Islet precursor cell (in vitro differentiated cells): ENCODE data around the gene PRDX6.
"Not testable (repeated sequence)": the region's sequence is repeated elsewhere in the genome, so short reads cannot be mapped to it uniquely, and the experiment has no call there.

Source experiments
- DNase-seq: peaks from one replicate; pipeline ENCODE4 v3.0.0-alpha.2; 2018

PRDX6 gene, protein sequence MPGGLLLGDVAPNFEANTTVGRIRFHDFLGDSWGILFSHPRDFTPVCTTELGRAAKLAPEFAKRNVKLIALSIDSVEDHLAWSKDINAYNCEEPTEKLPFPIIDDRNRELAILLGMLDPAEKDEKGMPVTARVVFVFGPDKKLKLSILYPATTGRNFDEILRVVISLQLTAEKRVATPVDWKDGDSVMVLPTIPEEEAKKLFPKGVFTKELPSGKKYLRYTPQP

DNA sequence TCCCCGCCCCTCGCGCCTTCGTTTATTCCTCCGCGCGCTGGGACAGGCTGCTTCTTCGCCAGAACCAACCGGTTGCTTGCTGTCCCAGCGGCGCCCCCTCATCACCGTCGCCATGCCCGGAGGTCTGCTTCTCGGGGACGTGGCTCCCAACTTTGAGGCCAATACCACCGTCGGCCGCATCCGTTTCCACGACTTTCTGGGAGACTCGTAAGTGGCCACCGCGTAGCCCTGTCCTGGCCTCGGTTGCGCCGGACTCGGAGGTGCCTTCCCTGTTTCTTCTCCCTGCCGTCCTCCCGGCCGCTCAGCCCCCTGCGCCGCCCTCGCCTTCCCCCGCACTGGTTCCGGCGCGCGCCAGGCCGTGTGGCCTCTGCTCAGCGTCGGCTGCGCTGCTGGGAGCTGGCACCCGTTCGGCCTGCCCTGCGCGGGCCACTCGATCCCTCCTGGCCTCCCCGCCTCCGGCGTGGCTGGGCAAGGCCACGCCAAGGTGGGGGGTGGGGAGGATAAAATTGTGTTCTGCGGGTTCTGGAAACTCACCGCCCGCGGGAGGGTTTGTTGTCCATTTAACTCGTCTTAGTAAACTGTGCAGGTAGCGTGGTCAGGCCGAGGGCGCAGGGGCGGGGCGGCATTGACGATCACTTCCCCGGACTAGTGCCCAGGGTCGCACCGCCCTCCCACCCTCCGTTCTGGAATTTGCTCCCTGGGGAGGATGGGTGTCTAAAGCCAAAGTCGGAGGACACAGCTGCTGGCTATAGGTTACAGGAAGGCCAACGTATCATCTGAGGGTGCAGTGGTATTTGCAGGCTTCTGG lies at the start of gene PRDX6:
Gene PRDX6 (plus strand): TSS at position 50 of the 808 bp plus-strand sequence. CDS start 63 bp downstream, at position 113.
- DNase-seq = peak; percentile 65

DNA sequence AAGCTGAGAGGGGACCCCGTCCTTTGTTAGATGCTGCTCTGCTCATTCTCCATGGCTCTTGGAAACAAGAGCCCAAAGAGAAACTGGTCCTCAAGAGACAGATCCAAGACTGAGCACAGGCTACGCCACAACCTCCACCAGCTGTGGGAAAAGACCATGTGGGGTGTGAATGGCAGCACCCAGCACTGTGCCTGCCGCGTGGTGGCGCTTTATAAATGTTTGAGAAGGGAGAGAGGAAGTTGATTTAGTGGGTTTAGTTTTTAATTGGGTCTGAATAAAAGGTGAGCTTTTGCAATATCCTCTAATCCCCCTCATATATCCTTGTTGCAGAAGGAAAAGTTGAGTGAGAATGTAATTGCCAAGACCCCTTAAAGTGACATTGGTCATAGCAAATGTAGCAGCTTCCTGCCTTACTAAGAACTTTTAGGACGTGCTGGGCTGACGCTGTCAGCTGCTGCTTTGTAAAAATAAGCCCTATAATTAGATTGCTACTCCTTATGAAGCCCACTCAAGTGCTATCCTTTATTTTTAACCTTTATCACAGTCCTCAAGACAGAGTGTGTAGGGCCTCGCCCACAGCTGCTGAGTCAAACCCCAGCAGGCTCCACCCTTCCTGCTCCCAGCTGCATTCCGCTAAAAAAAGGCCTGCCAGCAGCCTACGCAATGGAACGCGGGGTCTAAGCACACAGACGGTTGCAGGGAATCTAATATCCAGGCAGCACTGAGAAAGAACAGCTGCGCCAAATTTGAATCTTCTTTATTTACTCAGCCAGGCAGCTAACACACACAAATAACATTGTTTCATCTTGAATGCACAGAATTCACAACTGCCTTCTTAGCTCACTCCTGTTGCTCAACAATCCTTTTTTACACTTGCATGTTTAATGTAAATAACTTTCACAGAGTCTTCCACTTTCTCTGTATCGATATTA lies 47.4 kb upstream of the PRDX6 start:
- DNase-seq = peak; percentile 92

DNA sequence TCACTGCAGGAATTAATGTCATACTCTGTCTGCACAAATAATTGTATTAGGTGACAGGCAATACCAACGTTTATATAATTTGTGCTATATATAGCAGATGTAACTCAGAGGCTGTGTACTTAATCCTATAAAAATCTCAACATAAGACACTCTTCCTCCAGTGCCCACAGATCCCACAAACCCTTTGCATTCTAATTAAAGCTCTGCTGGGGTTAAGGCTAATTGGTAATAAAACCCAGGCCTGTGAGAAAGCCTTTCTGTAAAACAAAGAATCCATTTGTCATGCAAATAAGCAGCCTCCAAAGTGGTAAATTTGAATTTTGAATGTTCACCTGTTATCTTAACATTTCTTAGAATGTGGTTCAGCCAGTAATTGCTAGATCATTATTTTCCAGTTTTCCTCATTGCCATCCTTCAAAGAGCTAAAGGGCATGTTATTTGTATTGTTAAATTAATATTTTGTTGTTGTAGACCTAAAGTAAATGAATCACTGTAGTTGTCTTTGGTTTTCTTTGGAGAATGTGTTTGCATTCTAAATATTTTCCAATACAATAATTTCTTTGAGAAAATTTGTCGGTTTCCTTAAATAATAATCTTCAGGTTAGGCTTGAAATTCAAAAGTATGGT lies 46.3 kb upstream of the PRDX6 start:
- DNase-seq = no peak

DNA sequence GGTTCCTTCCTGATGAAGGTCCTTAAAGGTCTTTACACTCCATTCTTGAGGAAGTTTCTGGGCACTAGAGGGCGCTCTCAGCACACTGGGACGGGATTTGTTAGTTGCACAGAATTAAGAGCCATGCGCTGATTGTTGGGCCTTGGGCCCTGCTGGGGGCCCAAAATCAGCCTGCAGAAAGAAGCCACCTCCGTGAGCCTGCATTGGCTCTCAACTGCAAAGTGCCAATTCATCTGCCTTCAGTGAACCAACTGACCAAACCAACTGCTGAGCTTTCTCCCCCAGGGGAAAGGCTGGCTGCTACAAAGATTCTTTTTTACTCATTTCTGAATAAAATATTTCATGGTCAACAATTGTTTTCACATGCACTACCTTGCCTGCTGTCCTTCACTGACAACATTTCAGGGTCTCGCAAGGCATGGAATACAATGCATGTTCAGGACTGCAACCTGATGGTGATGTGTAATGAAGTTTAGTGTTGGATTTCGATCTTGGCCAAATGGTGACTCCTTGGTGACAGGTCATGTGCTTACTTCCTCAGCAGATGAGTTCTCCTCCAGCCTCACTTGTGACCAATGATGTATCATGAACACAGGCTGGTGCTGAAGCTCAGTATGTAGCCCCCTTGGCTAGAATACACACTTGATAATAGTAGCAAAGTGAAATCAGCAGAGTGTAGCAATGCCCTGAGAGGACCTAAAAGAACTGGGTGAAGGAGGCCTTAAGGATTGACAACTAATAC lies 45.7 kb upstream of the PRDX6 start:
- DNase-seq = peak; percentile 90

DNA sequence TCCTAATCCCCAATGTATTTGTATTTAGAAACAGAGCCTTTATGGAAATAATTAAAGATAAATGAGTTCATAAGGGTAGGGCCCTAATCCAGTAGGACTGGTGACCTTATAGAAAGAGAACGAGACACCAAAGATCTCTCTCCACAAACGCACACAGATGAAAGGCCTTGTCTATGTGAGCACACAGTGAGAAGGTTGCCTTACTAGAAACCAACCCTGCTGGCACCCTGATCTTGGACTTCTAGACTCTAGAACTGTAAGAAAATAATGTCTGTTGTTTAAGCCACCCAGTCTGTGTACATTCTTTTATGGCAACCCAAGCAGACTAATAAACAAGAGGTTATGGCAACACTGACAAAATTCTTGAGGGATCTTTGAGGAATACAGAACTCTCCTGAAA lies 44.8 kb upstream of the PRDX6 start:
- DNase-seq = no peak

DNA sequence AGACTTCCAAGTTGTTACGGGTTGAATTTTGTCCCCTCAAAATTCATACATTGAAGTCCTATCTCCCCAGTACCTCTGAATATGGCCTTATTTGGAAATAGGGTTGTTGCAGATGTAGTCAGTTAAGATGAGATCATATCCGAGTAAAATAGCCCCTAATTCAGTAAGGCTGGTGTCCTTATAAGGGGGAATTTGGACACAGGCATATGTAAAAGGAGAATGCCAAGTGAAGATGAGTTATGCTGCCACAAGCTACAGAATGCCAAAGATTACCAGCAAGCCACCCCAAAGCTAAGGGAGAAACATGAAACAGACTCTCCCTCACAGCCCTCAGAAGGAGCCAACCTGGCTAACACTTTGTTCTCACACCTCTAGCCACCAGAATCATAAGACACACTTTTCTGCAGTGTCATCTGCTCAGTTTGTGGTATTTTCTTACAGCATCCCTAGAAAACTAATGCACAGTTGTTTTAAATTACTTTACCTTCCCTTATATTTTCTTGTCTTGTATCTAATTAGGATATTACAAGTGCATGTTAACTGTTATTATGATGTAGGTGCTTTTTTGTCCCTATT lies 43.3 kb upstream of the PRDX6 start:
- DNase-seq = no peak

DNA sequence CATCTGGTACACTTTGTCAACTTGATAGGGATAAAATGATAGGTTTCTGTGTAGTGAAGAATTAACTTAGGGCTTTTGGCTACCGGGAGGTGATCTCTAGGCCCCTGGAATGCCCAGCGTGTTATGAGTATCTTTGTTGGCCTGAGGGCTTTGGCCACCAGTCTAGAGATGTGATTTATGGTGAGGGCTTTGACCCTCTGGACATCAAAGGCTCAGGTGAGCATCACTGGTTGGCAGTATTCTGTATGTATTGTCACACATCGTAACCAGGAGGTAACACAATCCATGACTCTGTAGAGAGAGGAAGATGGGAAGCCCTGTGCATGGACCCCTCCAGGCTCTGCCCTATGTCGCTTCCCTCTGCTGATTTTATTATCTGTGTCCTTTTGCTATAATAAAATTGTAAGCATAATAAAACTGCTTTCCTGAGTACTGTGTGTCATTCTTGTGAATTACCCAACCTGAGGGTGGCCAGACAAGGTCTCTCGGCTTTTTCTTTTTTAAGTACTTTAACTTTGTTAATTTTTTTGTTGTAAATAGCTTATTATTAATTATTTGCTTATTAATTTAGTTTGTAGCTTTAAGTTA lies 40.2 kb upstream of the PRDX6 start:
- DNase-seq = peak; percentile 19

DNA sequence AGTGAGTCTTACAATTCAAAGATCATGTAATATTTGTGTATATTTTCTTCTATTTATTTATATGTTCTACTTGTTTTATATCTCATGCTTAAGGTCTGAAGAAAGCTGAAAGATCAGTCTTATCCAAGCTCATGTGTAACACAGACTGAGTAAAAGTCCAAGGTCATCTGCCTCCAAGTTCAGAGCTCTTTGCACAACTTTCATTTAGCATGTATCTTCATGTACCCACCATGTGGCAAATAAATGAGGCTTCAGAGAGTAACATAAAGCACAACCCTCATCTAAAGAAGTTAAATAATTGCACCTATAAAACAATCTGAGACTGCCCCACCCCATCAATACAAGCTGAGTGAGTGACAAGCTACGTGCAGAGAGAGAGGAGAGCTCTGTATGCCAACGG lies 38.5 kb upstream of the PRDX6 start:
- DNase-seq = no peak

DNA sequence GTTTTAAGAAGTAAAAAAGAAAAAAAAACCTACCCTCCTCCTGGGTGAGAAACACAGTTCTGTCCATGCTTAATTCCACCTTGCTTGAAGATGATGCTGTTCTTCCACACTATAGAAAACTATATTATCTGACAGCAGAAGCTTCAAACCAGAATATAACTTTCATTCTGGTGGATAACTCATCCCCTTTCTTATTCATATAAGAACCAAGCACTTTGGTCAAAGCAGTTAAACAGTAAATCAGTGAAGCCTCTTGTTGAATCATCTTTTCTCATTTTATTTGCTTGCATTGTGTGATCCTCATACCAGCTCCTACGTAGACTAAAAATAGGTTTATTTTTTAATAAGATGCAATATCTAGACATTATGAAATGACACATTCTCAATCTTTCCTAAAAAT lies 36.7 kb upstream of the PRDX6 start:
- DNase-seq = no peak

DNA sequence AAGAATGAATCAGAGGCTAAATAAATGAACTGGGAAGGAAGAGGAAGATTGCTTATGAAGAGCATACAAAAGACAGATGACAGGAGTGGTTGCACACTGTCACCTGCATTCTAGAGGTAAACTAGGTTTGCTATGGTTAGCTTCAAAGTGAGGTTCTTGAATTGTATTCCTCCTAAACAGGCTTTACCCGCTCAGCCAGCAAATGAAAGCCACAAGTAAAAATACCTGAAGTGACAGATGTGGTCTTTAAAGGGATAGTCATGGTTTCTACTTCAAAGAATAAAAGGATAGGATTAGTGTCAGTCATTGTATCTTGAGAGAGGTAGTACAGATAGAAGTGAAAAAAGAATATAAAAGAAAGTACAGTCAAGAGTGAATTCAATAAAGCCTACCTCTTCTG lies 32.4 kb upstream of the PRDX6 start:
- DNase-seq = no peak

DNA sequence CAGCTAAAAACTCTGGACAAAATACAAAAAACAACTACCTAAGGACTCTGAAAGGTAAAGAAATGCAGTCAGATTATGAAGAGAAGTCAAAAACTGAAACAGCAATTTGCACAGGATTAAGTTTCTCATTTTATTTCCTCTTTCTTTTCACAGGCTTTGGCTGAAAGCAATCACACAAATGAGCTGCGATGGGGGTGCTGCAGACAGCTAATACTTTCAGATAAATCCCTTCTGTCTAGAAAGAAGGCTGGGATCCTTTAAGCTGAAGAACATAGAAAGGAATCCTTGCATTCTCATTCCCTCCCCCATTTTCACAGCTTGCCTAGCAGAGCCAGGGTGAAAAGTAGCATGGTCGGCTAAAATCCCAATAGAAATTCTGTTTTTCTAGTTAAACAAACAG lies 32.0 kb upstream of the PRDX6 start:
- DNase-seq = no peak

DNA sequence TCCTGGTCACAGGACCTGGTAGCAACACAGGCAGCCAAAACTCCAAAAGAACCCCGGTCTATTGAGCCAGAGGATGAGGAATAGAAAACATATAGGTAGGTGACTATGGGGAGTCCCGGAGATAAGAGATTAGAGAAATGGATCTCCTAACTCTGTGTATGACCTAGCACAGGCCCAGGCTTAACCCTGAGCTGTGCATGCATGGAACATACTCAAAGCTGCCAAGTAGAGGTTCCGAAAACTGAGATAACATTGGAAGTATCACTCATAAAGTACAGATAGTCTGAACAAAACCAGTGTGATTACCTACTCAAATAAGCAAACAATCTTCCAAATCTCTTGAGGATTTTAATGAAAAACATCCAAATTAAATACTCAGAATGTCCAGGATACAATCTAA lies 31.5 kb upstream of the PRDX6 start:
- DNase-seq = no peak

DNA sequence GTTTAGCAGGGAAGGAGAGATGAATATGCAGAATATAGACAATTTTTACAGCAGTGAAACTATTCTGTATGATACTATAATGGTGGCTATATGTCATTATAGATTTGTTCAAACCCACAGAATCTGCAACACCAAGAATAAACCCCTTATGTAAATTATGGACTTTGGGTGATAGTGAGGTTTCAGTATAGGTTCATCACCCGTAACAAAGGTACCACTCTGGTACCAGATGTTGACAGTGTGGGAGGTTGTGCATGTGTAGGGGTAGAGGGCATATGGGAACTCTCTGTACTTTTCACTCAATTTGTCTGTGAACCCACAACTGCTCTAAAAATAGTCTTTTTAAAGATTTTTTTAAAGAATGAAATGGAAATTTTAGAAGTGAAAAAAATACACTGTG lies 29.9 kb upstream of the PRDX6 start:
- DNase-seq = no peak

DNA sequence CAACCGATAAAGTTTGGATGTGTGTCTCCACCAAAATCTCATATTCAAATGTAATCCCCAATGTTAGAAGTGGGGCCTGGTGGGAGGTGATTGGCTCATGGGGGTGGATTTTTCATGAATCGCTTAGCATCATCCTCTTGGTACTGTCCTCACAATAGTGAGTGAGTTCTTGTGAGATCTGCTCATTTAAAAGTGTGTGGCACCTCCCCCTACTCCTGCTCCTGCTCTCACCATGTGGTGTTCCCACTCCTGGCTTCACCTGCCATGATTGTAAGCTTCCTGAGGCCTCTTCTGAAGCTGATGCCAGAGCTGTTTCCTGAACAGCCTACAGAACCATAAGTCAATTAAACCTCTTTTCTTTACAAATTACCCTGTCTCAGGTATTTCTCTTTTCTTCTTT lies 28.2 kb upstream of the PRDX6 start:
- no peak for DNase-seq

DNA sequence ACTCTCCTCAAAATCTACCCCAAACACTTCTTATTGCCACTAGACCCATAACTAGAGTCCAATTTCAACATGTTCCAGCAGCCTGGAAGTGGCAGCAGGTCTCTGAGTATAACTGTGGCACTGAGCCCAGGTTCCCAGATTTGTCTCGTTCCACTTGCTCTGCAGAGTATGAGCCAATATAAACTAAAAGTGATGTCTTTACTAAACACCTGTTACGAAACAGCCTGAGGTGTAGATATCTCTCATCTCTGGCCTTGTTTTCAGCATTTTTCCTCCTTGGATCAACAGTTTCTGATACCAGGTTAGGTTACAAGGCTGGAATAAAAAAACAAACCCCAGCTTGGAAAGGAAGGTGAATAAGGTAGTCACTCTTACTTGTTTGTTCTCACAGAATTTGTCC lies 25.2 kb upstream of the PRDX6 start:
- no peak for DNase-seq

DNA sequence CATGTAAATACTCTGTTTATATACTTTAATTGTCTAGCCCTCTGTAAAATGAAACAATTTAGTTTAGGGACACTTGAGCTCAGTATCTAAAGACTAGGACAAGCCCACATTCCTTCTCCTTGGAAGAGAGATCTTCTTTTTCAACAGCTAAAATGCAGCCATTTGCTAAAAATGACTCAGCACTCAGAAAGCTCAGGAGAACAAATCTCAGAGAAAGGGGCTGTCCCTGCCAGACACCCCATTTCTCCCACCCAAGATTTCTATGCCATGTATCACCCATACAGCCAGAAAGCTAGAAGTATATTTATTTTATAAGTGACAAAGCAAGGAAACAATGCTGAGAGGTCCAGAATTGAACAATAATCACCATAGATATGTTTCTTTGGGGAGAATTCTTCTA lies 23.2 kb upstream of the PRDX6 start:
- DNase-seq = no peak

DNA sequence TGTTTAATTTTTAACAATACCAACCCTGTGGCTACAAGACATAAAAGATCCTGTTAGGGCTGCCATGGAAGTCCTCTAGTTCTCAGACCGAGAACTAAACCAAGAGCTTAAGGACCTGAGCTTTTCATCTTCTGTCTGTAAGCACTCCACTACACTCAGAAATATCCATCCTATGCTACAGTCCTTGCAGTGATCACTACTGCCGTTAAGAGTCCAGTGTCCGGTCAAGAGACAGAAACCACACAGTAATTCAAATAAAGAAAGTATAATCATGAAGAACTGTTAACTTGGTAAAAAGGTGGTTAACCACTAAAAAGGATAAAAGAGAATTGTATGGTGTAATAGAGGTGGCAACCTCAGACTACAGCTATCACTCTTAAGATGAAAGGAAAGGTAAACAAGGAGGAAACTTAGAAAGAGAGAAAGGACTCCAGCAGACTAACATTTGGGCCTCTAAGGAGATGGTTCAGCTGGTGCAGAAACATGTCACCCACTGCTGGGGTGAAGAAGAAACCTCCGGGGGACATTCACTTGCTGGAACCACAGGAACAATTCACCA lies 22.1 kb upstream of the PRDX6 start:
- no peak for DNase-seq

DNA sequence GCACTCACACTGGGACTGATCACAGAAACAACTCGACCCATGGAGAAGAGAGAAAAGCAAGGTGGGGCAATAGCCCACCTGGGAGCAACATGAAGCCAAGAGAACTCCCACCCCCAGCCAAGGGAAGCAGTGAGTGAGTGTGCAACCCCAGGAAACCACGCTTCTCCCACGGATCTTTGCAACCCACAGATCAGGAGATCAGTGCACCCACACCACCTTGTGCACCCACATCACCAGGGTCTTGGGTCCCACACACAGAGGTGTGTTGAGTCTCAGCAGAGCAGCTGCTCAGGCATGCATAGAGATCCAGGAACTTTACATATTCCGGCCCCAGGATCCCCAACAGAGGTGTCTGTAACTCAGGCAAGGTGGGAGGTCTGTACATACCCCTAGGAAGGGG lies 17.2 kb upstream of the PRDX6 start:
- no peak for DNase-seq

DNA sequence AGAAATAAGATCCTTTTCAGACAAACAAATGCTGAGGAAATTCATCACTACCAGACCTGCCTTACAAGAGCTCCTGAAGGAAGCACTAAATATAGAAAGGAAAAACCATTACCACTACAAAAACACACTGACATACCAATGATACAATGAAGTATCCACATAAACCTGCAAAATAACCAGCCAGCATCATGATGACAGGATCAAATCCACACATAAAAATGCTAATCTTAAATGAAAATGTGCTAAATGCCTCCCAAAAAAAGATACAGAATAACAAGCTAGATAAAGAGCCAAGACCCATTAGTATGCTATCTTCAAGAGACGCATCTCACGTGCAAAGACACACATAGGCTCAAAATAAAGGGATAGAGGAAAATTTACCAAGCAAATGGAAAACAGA lies 14.5 kb upstream of the PRDX6 start:
- DNase-seq = not testable (repeated sequence)

DNA sequence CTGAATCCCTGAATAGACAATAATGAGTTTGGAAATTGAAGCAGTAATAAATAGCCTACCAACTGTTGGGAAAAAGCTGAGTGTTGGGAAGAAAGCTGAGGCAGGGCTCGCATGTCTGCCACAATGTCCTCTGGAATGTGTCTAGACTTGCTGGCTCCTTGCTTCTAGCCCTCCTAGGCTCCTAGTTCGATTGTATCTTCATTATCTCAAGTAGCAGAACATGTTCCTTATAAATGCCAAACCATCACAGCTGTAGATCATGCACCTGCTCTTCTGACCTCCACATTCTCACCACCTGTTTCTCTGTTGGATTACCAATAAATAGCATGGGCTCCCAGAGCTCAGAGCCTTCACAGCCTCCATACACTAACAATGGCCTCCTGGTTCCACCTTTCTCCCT lies 12.9 kb upstream of the PRDX6 start:
- not testable (repeated sequence) for DNase-seq

DNA sequence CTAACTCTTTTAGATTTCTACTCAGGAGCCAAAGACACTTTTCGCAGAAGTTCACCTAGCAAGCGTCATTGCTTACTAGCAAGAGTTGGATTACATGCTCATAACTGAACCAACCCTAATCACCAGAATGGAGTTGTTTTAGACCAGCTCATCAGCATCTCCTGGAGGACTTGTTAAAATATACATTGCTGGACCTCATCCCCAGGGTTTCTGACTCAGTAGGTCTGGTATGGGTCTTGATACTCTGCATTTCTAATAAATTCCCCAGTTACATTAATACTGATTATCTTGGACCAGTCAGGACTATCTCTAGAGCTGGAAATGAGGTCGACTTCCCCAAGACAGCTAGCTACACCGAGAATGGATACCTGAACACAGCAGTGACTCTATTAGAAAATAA lies 9.7 kb upstream of the PRDX6 start:
- no peak for DNase-seq
